Neutrophil (primary cell): ENCODE results near the gene BAK1.
A peak's percentile ranks its signal among the peaks of the same experiment; 100 is the strongest.

Experiments
- H3K27ac ChIP-seq: fragments of 200-600 bp; sonication (generic); 2 replicates; pipeline ENCODE4 v1.5.1; 2016; ENCODE audit warnings: mild to moderate bottlenecking, moderate library complexity
- H3K27me3 ChIP-seq: fragments of 200-600 bp; sonication (generic); 2 replicates; pipeline ENCODE4 v1.6.0; 2016; ENCODE audit warnings: mild to moderate bottlenecking
- H3K36me3 ChIP-seq: fragments of 200-600 bp; sonication (generic); 2 replicates; pipeline ENCODE4 v1.5.1; 2017
- H3K4me1 ChIP-seq, 2 experiments: fragments of 200-600 bp in 1 of 2; sonication (generic) in 1 of 2; 1 replicate in 1 of 2; 2 replicates in 1 of 2; pipeline versions ENCODE4 v1.5.1 to v1.6.1; 2013 to 2016; ENCODE audit warnings: low read depth in 1 of 2, low read length in 1 of 2, mild to moderate bottlenecking in 1 of 2, moderate library complexity in 1 of 2; ENCODE audit not compliant: control insufficient read depth in 1 of 2, insufficient read depth in 1 of 2
- H3K4me3 ChIP-seq, 2 experiments: fragments of 200-600 bp in 1 of 2; sonication (generic) in 1 of 2; 1 replicate in 1 of 2; 2 replicates in 1 of 2; pipeline ENCODE4 v1.5.1; 2013 to 2016; ENCODE audit warnings: low read depth in 1 of 2, low read length in 1 of 2, mild to moderate bottlenecking in 1 of 2, moderate library complexity in 1 of 2
- H3K9me3 ChIP-seq: fragments of 200-600 bp; sonication (generic); 2 replicates; pipeline ENCODE4 v1.5.1; 2016
- TF ChIP-seq, protein P1 (sequence below): fragments of 200-600 bp; sonication (generic); IDR thresholded peaks from 2 replicates; pipeline ENCODE4 v1.5.1; 2016; ENCODE audit warnings: antibody characterized with exemption

BAK1 gene

DNA sequence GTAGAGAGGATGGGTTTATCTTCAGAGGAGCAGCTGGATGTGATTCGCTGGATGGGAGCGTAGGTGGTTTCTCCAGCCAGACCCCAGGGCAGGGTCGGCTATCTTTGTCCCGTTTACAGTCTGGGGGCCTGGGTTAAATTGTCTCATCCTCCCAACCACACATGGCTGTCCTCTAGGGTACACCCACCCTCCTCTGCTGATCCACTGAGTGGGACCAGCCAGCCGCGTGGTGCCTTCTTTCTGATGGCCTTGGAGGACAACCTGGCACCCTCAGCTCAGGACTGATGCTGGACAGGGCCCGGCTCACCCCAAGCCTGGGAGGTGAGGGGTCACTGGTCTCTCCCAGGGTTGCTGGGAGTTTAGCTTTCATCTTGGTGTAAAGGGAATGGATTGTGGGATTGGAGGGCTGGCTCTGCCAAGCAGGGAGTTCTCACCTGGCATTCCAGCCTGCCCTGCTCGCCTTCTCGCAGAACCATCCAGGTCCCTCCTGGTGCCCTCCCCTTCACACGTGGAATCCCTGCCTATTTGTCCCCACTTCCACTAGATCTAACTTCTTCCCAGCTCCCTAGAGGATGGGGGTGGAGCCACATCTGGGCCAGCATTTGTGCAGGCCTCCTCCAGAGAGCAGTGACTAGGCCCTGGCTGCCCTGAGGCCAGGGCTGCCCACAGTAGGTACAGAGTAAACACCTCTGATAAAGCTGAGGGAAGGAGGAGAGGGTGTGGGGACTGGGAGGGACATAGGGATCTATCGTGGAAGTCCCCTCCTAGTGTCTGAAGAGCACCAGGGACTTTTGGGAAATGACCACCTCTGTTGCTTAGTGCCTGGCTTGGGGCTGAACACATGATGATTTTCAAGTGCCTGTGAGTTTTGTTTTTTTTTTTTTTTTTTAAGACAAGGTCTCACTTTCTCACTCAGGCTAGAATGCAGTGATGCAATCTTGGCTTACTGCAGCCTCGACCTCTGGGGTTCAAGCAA lies 42.7 kb upstream of the BAK1 start:
- Histone ChIP-seq H3K27ac (no peak overlapping the region), H3K36me3 (no peaks in the 10 kb centered on the region), H3K27me3 (peaks cover 99% of the 10 kb centered on the region), H3K4me3 (no peak overlapping the region), H3K4me1 (peaks cover 18 to 22% of the 10 kb centered on the region in 2 experiments), H3K9me3 (no peaks in the 10 kb centered on the region)
- TF ChIP-seq, protein P1, sequence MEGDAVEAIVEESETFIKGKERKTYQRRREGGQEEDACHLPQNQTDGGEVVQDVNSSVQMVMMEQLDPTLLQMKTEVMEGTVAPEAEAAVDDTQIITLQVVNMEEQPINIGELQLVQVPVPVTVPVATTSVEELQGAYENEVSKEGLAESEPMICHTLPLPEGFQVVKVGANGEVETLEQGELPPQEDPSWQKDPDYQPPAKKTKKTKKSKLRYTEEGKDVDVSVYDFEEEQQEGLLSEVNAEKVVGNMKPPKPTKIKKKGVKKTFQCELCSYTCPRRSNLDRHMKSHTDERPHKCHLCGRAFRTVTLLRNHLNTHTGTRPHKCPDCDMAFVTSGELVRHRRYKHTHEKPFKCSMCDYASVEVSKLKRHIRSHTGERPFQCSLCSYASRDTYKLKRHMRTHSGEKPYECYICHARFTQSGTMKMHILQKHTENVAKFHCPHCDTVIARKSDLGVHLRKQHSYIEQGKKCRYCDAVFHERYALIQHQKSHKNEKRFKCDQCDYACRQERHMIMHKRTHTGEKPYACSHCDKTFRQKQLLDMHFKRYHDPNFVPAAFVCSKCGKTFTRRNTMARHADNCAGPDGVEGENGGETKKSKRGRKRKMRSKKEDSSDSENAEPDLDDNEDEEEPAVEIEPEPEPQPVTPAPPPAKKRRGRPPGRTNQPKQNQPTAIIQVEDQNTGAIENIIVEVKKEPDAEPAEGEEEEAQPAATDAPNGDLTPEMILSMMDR: no peak

DNA sequence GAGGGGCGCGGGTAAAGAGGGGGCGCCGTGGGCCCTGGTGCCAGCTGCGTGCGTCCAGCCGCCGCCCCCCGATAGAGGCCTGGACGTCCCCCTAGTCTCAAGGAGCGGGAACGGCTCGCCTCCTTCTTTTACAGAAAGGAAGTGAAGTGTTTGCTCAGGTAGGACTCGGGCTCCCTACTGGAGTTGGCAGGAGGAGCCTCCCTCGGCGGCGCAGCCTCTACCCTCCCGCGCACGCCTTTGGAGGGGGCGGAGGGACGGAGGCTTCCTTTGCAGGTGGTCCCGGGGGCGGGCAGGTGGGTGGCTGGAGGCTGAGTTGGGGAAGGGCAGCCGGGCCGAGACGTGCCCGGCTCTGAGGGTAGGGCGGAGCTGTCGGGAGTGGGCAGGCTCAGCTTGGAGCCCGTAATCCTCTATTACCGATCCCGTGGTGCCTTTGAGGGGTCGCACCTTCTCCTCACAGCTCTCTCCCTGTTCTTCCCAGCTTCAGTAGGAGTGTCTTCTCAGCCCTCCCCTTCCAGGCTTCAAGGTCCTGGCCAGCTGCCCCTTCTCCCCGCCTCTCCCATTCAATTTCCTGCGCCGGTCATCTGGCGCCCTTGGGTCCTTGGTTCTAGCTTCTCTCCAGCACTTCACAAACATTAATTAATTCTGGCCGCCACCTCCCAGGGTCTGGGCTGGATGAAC lies 41.8 kb upstream of the BAK1 start:
- TF ChIP-seq, protein P1: no peak
- peaks cover 97% of the 10 kb centered on the region for H3K27me3 ChIP-seq
- peak overlapping the region; percentile 35 to 53 for H3K4me3 ChIP-seq
- H3K27ac ChIP-seq: no peak overlapping the region
- H3K4me1 ChIP-seq: peaks cover 18 to 22% of the 10 kb centered on the region in 2 experiments
- no peaks in the 10 kb centered on the region for H3K9me3 ChIP-seq
- no peaks in the 10 kb centered on the region for H3K36me3 ChIP-seq

DNA sequence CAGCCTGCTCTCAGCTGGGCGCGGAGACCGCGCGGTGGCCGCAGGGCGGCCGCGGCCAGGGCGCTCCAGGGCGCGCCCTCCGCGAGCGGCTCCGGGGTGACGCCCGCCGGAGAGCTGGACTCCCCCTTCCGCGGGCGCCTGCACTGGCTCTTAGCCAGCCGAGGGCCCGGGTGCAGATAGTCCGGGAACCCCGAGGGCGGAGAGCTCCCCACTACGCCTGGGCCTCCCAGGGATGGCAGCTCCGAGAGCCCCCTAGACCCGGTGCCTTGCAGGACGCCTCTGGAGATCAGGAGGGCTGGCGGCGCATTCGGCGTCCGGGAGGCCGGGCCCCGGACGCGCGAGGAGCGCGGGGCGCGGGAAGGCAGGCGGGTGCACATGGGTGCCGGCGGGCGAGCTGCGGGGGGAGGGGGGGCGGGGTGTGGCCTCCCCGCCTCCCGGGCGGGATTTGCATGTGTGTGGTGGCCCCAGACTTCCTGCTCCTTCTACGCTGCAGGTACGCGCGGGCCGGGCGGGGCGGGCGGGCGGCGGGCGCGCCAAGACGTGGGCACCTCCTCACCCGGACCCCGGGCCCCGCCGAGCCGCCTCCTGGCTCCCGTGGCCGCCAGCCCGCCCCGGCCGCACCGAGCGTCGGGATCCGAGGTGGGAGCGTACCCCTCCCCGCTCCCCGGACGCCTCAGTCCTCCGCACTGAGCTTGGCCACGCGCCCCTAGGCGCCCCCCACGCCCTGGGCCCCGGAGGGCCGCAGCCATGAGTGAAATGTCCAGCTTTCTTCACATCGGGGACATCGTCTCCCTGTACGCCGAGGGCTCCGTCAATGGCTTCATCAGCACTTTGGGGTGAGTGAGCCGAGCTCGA lies 41.0 kb upstream of the BAK1 start, which contains the start of gene ITPR3:
TSS of gene ITPR3 (plus strand) at position 467 of the 855 bp plus-strand sequence. CDS start at position 748, 281 bp downstream.
- Histone ChIP-seq H3K4me3 (peak within 1 kb of the TSS; percentile 35 to 53), H3K27ac (no peak within 1 kb of the TSS), H3K4me1 (peaks cover 18 to 22% of the 10 kb centered on the region in 2 experiments), H3K9me3 (no peaks in the 10 kb centered on the region), H3K36me3 (no peaks in the 10 kb centered on the region), H3K27me3 (peaks cover 95% of the 10 kb centered on the region)
- TF ChIP-seq, protein P1: no peak

DNA sequence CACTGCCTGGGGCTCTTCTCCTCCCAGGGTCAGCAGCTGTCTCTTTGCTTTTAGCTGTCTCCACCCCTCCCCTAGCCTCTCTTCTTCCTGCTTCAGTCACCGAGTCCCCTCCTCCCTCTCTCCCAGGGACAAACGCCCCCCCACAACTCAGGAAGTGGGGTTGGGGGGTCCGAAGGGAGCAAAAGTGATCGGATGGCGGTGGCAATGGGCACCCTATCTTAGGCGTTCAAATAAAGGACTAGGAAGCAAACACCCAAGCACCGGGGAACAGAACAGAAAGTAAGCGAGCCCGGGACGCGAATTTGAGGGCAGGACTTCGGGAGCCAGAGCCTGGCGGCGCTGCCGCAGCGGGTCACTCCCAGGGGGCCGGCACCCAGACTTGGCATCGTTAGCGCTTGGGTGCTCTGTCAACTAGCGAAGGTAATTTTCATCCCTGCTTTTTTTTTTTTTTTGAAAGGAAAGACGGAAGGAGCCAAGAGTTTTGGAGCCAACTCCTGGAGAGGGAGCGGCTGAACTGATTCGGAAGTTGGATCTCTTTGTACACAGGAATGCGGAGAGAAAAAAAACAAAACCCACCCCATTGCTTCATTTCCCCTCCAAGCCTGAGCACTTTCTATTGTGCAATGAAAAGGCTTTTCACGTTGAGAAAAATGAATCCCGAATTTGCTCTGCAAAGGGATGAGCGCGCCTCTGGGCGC lies 40.2 kb upstream of the BAK1 start:
- no peak overlapping the region for H3K27ac ChIP-seq

More for the DNA sequence above, 40.2 kb upstream of the BAK1 start:
- H3K4me3 ChIP-seq: peak overlapping the region; percentile 35 to 53
- no peaks in the 10 kb centered on the region for H3K9me3 ChIP-seq
- H3K27me3 ChIP-seq: peaks cover 89% of the 10 kb centered on the region
- TF ChIP-seq, protein P1: no peak
- no peaks in the 10 kb centered on the region for H3K36me3 ChIP-seq
- peaks cover 18 to 22% of the 10 kb centered on the region in 2 experiments for H3K4me1 ChIP-seq
